Measurements from ENCODE around the gene FAM3D. TPM values are rescaled to one million over a fixed set of nuclear protein-coding genes. Genes with fewer than 3 reads are reported as not detected.

Gene FAM3D
- polyA plus RNA-seq, 1 donor (not counting 4 experiments of a cell fraction or from before 2014, with no cell fraction given): not detected

- Histone ChIP-seq H3K36me3 (ENCODE audit: control insufficient read depth in 2 of 2, extremely low read depth in 1 of 2, insufficient read depth in 2 of 2, low read length in 2 of 2) (no peaks in the 10 kb centered on the region), H3K9ac (ENCODE audit: control insufficient read depth, extremely low read depth, insufficient read depth, low read length) (no peak overlapping the region), H3K27ac (ENCODE audit: control insufficient read depth, insufficient read depth, low read length) (no peak overlapping the region), H3K9me1 (ENCODE audit: control insufficient read depth, extremely low read depth, insufficient read depth, low read length) (no peaks in the 10 kb centered on the region), H2AFZ (ENCODE audit: control insufficient read depth, low read length) (no peak overlapping the region), H3K9me3 (ENCODE audit: control insufficient read depth, low read depth, low read length) (no peaks in the 10 kb centered on the region), H3K4me2 (ENCODE audit: control insufficient read depth, extremely low read depth, insufficient read depth, low read depth, low read length) (no peak overlapping the region), H3K4me1 (ENCODE audit: control insufficient read depth, extremely low read depth, insufficient read depth, low read length) (no peaks in the 10 kb centered on the region), H3K4me3 (ENCODE audit: control insufficient read depth in 2 of 3, extremely low read depth in 1 of 3, insufficient read depth in 2 of 3, low read depth in 1 of 3, low read length in 3 of 3) (no peak overlapping the region), H3K27me3 (ENCODE audit: control insufficient read depth, extremely low read depth, insufficient read depth, low read length) (no peaks in the 10 kb centered on the region), H3K79me2 (ENCODE audit: control insufficient read depth, insufficient read depth, low read length) (no peaks in the 10 kb centered on the region), H4K20me1 (ENCODE audit: control insufficient read depth, extremely low read depth, insufficient read depth, low read length) (no peaks in the 10 kb centered on the region)
- no peak for TF ChIP-seq CTCF (optimal IDR thresholded peaks at IDR 0.05 in 1 of 3, IDR thresholded peaks at IDR 0.05 in 1 of 3, conservative IDR thresholded peaks at IDR 0.05 in 1 of 3; ENCODE audit: extremely low read depth in 1 of 3, insufficient read depth in 2 of 3, low read length in 3 of 3)
- TF ChIP-seq EZH2 (IDR thresholded peaks at IDR 0.05; ENCODE audit: low read length): no peak
- no peak for FAIRE-seq
- dilution Hi-C loops (cut with MboI; ENCODE audit: extremely low pct_ligation_motif_present, low sequenced_read_pairs): no loop called here
- no peak for DNase-seq (ENCODE audit: low read depth, low spot score)
Measured at GRCh38 chr3:58664611-58665010, 2.0 kb downstream of the FAM3D start.

GRCh38 chr3:58661836-58662420 lies 4.6 kb downstream of the FAM3D start:
- Histone ChIP-seq H3K27me3 (ENCODE audit: control insufficient read depth, extremely low read depth, insufficient read depth, low read length) (no peaks in the 10 kb centered on the region), H3K4me1 (ENCODE audit: control insufficient read depth, extremely low read depth, insufficient read depth, low read length) (no peaks in the 10 kb centered on the region), H3K4me2 (ENCODE audit: control insufficient read depth, extremely low read depth, insufficient read depth, low read depth, low read length) (no peak overlapping the region), H3K9me1 (ENCODE audit: control insufficient read depth, extremely low read depth, insufficient read depth, low read length) (no peaks in the 10 kb centered on the region), H3K36me3 (ENCODE audit: control insufficient read depth in 2 of 2, extremely low read depth in 1 of 2, insufficient read depth in 2 of 2, low read length in 2 of 2) (no peaks in the 10 kb centered on the region), H3K79me2 (ENCODE audit: control insufficient read depth, insufficient read depth, low read length) (no peaks in the 10 kb centered on the region), H4K20me1 (ENCODE audit: control insufficient read depth, extremely low read depth, insufficient read depth, low read length) (no peaks in the 10 kb centered on the region), H3K9ac (ENCODE audit: control insufficient read depth, extremely low read depth, insufficient read depth, low read length) (no peak overlapping the region), H3K27ac (ENCODE audit: control insufficient read depth, insufficient read depth, low read length) (no peak overlapping the region), H3K9me3 (ENCODE audit: control insufficient read depth, low read depth, low read length) (no peaks in the 10 kb centered on the region), H2AFZ (ENCODE audit: control insufficient read depth, low read length) (no peak overlapping the region), H3K4me3 (ENCODE audit: control insufficient read depth in 2 of 3, extremely low read depth in 1 of 3, insufficient read depth in 2 of 3, low read depth in 1 of 3, low read length in 3 of 3) (no peak overlapping the region)
- no peak for FAIRE-seq
- DNase-seq (ENCODE audit: low read depth, low spot score): no peak
- dilution Hi-C loops (cut with MboI; ENCODE audit: extremely low pct_ligation_motif_present, low sequenced_read_pairs): no loop called here
- TF ChIP-seq CTCF (optimal IDR thresholded peaks at IDR 0.05 in 1 of 3, IDR thresholded peaks at IDR 0.05 in 1 of 3, conservative IDR thresholded peaks at IDR 0.05 in 1 of 3; ENCODE audit: extremely low read depth in 1 of 3, insufficient read depth in 2 of 3, low read length in 3 of 3): no peak
- no peak for TF ChIP-seq EZH2 (IDR thresholded peaks at IDR 0.05; ENCODE audit: low read length)

All from keratinocyte (primary cell).